ENCODE measurements around the gene UQCR11.

- TF ChIP-seq, protein P1, sequence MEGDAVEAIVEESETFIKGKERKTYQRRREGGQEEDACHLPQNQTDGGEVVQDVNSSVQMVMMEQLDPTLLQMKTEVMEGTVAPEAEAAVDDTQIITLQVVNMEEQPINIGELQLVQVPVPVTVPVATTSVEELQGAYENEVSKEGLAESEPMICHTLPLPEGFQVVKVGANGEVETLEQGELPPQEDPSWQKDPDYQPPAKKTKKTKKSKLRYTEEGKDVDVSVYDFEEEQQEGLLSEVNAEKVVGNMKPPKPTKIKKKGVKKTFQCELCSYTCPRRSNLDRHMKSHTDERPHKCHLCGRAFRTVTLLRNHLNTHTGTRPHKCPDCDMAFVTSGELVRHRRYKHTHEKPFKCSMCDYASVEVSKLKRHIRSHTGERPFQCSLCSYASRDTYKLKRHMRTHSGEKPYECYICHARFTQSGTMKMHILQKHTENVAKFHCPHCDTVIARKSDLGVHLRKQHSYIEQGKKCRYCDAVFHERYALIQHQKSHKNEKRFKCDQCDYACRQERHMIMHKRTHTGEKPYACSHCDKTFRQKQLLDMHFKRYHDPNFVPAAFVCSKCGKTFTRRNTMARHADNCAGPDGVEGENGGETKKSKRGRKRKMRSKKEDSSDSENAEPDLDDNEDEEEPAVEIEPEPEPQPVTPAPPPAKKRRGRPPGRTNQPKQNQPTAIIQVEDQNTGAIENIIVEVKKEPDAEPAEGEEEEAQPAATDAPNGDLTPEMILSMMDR (conservative IDR thresholded peaks at IDR 0.05 in 1 of 2, IDR thresholded peaks at IDR 0.05 in 1 of 2; ENCODE audit: extremely low read depth in 1 of 2, insufficient read depth in 1 of 2, low read depth in 1 of 2, low read length in 2 of 2), result no peak
- no peak for TF ChIP-seq EZH2 (IDR thresholded peaks at IDR 0.05; ENCODE audit: borderline replicate concordance, low read length)
Measured at GRCh38 chr19:1653300-1653628, 48.0 kb upstream of the UQCR11 start.

Measured in mammary epithelial cell (primary cell).